CD4-positive, alpha-beta T cell treated with Interleukin-4 for 4 hours (primary cell): Measurements from ENCODE around the gene CCDC122.
A peak's percentile ranks its signal among the peaks of the same experiment; 100 is the strongest.

Experiments used
- DNase-seq: peaks from one replicate; pipeline ENCODE4 v3.0.0-alpha.2; 2020

Gene CCDC122

DNA sequence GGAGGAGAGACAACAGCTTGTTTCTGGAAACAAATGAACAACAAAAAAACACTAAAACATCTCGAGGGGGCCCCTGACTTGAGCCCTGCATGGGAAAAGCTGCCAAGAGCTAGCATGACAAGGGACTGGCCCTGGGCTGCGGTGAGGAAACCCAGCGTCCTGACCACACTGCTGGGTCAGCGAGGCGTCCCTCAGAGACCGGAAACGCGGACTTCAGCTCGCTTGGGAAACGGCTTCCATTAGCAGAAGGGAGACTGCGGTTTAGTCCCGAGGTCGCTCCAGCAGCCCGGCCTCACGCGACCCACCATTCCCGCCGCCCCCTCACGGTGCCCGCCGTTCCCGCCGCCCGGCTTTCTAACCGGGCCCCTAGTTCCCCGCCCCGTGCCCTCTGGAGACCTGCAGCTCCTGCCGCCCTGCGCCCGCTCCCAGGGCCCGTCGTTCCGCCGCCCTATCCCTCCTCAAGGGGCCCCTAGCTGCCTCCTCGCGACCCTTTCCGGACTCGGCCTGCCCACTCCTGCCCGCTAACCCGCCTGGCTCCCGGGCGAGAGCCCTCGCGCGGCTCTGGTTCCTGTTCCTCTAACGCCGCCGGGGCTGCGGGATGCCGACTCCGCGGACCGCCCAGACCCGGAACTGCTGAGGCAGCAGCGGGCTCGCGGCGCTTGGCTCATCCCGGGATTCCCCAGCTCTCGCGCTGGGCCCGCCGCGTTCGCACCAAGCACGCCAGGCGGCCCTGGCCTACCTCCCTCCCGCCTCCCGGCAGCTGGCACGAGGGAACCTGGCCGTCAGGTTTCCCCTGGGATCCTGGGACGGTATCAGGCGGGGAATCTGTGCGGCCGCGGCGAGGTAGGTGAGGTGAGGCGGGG is at the start of gene CCDC122:
Gene CCDC122, minus strand, starts transcription at position 849 of the 863 bp plus-strand sequence. CDS start 10,364 bp downstream, outside the sequence.
- DNase-seq: peak; percentile 72

DNA sequence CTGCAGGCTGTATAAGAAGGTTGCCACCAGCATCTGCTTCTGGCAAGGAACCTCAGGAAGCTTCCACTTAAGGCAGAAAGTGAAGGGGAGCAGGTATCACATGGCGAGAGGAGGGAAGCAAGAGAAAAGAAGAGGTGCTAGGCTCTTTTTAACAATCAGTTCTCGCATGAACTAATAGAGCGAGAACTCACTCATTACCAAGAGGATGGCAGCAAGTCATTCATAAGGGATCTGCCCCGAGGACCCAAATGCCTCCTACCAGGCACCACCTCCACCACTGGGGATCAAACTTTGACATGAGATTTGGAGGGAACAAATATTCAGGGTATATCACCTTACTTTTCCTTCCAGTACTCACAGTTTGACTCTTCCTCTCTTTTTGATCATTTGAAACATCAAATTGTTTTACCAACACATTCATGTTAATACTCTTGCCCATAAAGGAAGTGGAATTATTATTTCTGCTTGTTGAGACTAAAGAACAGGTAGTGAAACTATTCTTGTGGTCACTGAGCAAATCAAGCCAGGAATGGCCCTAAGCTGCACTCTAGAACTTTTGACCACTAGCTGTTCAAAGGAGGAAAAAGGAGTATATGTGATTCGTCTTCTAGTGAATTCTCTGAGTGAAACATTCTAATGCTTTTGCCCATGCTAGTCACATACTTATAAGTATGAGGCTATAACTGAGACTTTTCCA is 45.2 kb upstream of the CCDC122 start:
- no peak for DNase-seq

DNA sequence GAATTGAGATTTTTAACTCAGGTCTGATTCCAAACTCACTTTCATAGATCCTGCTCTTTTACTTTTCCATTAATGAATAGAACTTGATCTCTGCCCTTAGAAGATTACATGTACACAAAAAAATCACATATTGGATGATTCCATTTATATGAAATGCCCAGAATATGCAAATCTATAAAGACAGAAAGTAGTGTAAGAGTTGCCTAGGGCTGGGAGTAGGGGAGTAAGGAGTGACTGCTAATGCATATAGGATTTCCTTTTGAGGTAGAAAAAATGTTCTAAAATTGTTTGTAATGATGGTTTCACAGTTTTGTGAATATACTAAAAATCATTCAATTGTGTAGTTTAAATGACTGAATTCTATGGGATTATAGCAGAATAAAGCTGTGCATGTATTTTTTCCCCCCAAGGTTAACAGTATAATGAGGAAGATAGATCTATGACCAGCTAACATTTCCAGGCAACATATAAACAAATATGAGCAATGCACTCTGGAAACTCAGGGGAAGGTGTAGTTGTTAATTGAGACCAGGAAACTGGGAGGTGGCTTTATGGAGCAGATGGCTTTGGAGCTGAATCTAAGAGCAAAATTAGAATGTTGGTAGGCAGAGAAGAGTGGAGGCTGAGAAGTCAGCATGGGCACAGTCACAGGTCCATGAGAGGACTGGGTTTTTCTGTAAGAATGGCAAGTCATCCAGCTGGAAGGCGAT is 41.6 kb upstream of the CCDC122 start:
- DNase-seq: no peak

DNA sequence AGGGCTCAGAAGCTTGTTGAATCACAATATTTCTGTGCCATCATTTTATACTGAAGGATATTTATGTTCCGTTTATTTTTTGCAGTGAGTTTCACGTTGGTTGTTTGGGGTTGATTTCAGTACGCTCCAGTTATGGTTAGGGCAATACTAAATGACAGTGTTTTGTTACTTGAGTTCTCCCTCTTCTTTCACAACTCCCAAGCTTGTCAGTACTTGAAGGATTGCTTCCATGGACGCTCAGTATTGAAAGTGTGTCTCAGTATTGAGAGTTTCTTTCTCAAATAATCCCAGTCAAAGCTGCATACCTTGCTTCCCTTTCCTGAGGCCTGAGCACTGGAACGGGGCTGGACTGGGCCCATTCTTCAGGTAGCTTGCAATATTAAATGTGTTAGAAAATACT is 39.1 kb upstream of the CCDC122 start:
- no peak for DNase-seq

DNA sequence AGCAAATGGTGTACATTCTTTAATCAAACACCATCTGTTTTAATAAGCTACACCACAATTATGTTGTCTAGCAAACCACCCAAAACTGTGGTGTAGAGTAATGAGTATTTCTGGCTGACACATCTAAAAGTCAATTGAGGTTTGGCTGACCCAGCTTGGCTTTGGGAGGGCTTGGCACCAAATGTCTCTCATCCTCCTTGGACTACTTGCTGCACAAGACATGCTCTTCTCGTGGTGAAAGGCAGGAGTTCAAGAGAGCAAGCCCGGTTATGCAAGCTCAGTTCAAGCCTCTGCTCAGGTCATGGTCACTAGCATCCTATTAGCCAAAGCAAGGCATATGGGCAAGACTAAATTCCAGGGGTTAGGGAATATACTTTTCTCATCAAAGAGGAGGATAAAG is 37.3 kb upstream of the CCDC122 start:
- no peak for DNase-seq

DNA sequence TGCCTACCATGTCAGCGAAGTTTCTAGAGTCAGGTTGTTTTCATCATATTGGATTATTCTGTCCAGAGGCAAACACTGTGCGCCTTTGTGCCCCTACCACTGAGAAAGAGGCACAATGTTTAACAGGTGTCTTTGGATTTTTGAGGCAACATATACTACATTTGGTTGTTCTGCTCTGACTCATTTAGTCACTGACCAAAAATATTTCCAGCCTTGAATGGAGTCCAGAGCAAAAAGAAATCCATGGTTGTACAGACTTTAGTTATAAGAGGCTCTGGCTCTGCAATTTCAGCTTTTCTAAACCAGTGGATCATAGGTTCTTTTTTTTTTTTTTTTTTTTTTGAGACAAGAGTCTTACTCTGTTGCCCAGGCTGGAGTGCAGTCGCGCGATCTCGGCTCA is 35.9 kb upstream of the CCDC122 start:
- no peak for DNase-seq

DNA sequence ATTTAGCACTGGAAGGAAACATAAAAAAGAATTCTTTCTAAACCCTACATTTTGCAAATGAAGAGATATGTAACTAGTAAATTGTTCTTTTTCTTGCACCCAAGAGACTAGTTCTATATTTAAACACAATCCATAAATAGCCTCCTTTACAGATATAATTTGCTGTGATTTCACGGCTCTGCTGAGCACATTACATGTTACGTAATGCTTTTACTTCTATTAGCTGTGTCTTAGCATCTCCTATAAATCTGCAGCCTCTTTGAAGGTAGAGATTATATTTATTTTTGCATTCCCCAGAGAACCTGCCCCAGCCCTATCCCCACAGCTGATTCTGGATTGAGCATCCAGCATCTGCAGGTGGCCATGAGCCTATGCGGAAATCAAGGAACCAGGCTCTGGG is 32.3 kb upstream of the CCDC122 start:
- DNase-seq: no peak

DNA sequence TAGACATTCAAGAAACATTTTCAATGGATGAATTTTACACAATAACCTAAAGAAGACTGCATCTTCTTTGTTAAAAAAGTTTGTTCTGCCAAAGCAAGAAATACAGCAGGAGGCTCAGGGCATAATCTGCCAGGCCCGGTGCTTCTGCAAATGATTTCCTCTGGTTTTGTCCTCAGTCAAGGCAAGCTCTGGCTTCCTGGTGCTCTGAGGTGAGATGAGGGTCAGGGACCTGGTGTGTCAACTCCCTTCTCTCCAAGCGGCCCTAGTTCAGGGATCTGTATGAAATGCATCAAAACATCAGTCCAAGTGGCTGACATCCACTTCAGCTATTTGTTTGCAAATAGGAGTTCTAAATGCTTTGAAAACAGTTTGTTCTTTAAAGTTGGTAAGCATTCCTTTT is 31.7 kb upstream of the CCDC122 start:
- no peak for DNase-seq

DNA sequence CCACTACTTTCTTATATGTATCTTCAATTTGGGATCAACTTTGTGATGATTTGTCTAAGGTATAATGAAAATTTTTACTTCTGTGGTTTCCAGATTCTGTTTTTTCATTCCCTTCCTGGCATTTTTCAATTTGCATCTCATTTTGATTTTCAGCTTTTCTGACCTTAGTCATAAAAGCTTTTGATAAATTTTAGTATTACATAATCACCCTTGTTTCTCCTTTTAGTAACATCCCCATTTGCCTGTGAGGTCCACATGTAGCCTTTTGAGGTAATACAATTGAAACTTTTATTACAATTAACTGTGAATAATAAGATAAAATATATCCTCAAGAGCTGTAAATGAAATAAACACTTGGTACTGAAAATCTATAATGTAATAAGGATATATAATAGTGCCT is 31.3 kb upstream of the CCDC122 start:
- DNase-seq: no peak

DNA sequence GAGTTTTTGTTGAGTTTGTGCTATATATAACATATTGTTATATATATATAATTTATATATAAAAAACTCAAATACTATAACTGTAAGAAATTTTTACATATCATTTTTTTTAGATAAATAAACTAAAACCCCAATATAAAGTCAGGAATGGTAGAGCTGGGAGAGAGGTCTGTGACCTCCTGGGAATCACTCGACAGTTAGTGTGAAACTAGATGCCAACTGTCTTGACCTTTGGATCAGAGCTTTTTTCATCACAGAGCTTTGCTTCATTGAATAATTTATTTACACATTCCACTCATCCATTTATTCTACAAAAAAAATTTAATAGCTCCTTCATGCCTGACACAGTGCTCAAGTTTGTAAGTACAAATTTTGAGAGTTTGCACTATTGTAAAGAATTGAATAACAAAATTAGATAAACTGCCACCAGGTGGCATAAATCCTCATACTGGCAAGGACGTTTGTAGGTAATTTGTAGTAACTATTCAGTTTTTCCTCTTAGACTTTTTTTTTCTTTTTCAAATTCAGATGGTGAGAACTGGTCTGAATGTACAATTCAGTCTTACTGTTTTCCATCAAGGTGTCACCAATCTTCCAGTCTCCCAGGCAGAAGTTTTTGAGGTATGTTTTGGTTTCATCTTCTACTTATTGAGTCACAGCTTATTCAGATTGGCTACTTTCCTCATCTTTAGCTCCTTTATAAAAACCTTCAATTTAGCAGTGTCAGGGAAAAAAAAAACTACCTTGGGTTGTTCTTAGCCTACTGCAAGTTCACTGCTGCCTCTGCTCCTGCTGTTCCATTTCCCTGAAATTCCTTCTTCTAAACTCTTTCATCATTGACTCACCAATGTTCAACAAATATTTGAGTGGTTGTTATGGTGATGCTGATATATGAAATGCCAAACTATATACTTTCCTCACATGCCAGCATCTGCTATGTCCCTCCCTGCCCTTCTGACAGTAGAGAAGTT is 28.9 kb upstream of the CCDC122 start:
- peak; percentile 40 for DNase-seq

DNA sequence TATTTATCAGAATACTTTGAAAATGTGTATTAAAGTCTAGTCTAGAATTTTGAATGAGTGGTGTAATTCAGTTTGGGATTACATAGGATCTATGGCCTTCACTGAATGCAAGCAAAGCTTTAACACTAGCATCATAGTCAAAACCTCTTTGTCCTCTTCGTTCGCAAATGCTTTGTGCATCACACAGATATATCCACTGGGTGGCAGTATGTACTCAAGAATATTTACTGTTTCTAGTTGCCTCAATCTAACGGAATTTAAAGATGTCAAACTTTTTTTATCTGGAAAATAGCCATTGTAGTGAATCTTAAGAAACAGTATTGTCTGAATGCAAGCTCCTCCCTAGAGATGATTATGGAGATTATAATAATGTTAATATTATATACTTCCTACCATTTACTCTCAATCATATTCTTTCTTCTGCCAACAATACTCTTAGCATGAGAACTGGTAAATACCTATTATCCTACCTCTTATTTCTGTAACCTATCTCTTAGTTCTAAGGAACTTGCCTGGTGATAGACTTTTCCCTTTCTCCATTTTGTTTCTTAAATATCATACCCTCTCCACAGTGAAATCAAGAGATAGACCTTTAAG is 26.0 kb upstream of the CCDC122 start:
- DNase-seq: peak; percentile 70

DNA sequence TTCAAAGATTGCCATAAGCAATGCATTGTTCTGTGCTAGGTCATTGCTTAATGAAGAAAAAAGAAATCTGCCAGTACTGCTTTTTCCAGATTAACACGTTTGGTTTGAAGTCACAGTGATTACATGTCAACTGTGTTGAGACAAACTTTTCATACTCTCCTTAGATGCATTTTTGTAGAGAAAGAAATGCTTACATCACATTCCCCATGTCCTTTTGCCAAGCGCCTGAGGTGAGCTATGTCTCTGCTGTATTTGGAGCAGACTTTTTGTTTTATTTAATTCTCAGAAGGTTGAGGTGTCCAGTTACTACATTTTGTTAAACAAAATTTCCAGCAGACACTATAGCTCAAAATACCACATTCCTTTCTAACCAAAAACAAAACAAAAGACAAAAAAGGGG is 16.4 kb upstream of the CCDC122 start:
- DNase-seq: no peak

DNA sequence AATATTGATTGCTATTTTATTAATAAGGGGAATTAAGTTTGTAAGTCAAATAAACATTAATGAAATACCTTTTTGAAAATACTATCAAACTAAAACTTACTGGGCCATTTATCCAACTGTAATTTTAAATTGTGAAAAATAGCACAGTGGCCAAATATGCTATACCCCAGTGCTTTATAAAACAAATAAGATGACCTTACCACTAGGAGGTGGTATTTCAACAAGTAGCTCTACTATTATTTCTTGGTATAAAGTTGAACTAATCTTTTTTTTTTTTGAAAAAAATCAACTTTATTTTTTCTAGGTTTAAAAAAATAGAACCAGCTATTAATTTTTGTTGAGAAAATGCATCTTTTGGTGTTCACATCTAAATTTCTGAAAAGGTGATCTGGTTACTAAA is 14.9 kb upstream of the CCDC122 start:
- no peak for DNase-seq

DNA sequence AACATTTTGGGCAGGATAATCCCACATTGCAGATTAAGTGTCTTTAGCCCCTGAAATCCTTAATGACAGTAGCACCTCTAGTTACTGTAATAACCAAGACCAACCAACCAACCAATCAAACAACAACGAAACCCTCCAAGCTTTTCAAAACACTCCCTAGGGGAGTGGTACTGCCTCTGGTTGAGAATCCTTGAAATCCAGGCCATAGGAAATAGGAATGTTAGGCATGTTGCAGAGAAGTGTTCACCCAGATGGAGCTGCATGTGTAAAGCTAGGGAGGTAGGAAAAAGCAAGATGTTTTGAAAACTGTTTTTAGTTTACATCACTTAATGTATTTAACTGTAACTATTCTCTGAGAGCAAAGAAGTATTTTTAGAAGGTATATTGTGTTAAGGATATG is 4.7 kb upstream of the CCDC122 start:
- DNase-seq: no peak

DNA sequence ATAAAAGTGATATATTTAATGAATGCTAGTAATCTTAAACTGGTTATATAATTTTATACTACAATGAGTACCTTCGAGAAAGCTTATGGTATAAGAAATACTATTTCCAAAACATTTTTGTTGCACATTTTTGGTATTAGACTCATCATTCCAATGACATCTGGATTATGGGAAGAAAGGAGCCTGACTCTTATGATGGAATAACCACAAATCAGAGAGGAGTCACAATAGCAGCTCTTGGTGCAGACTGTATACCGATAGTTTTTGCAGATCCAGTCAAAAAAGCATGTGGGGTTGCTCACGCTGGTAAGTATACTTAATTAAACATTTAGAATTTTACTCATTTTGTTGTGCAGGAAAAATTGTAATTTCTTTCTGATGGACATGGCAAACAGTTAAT is 4.1 kb upstream of the CCDC122 start:
- no peak for DNase-seq

DNA sequence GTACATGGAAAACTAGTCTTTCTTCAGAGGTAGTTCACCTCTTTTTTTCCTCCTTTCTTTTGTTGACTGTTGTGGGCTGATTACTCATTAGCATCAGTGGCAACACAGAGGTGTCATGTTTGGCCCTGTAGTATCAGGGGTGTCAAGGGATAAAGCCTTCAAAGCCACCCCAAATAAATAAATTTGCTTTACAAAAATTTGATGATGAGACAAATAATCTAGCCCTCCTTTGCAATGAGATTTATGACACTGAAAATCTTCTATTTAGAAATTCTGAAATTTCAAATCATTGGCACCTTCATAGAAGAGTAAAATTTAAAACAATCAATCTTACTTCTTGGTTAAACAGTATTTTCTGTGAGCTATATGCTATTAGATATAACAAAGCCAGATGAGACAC is 2.0 kb upstream of the CCDC122 start:
- no peak for DNase-seq

DNA sequence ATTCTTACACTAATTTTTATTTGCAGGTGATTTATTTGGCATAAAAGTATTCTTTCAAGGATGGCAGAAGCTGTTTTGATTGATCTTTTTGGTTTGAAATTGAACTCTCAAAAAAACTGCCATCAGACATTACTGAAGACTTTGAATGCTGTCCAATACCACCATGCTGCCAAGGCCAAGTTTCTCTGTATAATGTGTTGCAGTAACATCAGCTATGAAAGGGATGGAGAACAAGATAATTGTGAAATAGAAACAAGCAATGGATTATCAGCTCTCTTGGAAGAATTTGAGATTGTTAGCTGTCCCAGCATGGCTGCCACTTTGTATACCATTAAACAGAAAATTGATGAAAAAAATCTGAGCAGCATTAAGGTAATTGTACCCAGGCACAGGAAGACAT is 1.4 kb upstream of the CCDC122 start:
- no peak for DNase-seq

DNA sequence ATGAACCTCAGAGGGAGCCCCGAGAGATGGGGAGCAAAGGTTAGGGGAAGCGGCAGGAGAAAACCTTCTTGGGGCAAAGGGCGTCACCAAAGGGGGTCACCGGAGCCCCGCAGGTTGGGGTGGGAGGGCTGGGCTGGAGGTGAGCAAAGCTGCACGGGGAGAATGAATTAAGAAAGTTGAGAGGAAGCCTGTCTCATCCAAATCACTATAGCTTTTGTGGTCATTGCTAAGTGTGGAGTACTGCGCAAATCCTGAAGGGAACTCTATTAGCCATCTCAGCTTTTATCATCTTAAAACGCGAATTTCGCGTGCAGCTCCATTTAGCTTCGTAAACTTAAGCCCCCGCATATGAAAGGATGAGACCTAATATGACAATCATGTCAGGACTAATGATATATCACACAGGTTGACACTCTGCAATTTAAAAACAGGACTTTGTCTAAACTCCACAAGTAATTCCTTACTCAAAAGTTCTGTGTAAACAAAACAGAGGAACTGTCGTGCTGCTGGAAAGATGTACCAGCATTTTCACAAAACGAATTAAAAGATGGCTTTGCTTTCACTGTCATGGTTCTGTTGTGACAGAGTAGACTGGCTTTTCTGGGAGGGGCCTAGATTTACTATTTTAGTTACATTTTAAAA is 795 bp upstream of the CCDC122 start:
- no peak for DNase-seq

DNA sequence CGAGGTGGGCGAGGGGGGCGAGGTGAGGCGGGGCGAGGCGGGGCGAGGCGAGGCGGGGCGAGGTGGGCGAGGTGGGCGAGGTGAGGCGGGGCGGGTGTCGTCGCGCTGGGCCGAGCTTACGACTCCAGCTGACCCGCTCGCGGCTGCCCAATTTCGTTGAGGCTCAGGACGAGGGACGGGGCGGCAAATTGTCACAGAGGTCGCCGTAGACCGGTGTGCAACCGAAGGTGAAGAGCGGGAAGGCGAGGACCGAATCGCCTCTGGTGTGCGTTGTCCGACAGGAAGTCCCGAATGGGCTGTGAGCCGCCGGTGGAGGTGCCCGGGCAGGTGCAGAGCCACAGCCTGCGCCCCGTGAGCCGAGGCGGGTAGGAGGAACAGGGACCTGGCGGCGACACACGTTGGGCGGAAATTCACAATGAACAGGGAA is 228 bp upstream of the CCDC122 start, which contains the start of gene LACC1:
Gene LACC1, plus strand, starts transcription at position 150 of the 427 bp plus-strand sequence. CDS start 1,082 bp downstream, outside the sequence.
- DNase-seq: peak; percentile 28

DNA sequence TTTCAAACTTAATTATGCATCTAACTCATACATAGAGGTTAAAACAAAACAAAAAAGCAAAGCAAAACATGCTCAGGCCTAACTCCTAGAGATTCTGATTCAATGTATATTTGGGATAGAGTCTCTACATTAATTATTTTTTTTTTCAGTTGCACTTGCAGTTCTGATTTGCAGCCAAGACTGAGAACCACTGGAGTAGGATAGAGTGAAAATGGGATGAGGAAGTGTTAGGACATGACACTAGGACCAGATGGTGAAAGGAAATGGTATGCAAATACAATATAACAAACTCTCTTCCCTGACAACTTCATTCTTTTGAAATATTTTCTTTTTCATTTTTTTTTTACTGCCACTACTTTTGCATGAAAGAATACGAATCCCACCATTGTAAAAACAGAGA is 1.8 kb downstream of the CCDC122 start:
- DNase-seq: no peak

DNA sequence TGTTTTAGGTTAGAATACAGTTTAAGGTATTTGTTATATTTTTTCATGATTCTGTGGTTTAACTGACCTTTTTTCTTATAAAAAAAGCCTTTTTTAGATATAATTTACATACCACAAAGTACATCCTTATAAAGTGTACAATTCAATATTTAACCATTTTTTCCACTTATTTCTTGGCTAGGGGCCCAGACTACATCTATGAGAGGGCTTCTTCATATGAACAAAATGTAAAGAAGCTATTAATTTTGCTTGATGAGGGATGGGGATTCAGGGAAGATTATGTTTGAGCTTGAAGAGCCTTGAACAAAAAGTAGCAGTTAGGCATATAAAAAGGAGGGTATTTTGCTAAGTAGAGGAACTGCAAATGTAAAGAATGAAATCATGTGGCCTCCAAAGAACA is 2.2 kb downstream of the CCDC122 start:
- DNase-seq: no peak
